GM21717 (cell line): ENCODE data around the gene CSN3.
"Not testable (repeated sequence)": the region's sequence is repeated elsewhere in the genome, so short reads cannot be mapped to it uniquely, and the experiment has no call there.

ENCODE experiments used
- ATAC-seq: cut with Tn5 transposase; IDR thresholded peaks from one replicate; pipeline ENCODE4 v1.9.1; 2021; ENCODE audit warnings: mild to moderate bottlenecking, moderate library complexity; ENCODE audit not compliant: unreplicated experiment

Gene CSN3

DNA sequence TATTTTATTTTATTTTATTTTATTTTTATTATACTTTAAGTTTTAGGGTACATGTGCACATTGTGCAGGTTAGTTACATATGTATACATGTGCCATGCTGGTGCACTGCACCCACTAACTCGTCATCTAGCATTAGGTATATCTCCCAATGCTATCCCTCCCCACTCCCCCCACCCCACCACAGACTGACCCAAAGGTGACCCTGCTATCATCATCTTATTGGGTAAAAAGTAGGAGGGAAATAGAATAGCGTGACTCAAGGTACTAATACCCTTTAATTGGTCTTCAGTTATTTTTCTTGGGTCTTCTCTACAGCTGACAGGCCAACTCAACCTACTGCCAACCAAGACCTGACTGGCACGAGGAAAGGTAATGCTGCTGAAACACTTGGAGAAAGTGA, at the start of gene CSN3:
Gene CSN3, plus strand, starts transcription at position 301 of the 400 bp plus-strand sequence. CDS start 2,223 bp downstream, outside the sequence.
- not testable (repeated sequence) for ATAC-seq

- no peak for ATAC-seq
These were observed 49.5 kb upstream of the CSN3 start for GRCh38 chr4:70192895-70193294.

GRCh38 chr4:70195425-70195824, 47.0 kb upstream of the CSN3 start, which contains the start of gene ODAM:
Gene ODAM, plus strand, starts transcription at chr4:70195725. Its CDS starts 819 bp downstream, at chr4:70196544.
- no peak for ATAC-seq

GRCh38 chr4:70196857-70197256, 45.5 kb upstream of the CSN3 start:
- no peak for ATAC-seq

- no peak for ATAC-seq
These were observed 44.6 kb upstream of the CSN3 start for GRCh38 chr4:70197842-70198241.

- ATAC-seq, result no peak
These were observed 38.8 kb upstream of the CSN3 start for GRCh38 chr4:70203601-70204000.

DNA sequence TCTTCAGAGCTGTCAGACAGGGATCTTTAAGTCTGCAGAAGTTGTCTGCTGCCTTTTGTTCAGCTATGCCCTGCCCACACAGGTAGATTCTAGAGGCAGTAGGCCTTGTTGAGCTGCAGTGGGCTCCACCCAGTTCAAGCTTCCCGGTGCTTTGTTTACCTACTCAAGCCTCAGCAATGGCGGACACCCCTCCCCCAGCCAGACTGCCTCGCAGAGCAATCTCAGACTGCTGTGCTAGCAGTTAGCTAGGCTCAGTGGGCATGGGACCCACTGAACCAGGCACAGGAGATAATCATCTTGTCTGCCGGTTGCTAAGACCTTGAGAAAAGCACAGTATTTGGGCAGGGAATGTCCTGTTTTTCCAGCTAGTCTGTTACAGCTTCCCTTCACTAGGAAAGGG, 29.6 kb upstream of the CSN3 start:
- not testable (repeated sequence) for ATAC-seq

- not testable (repeated sequence) for ATAC-seq
These were observed 26.3 kb upstream of the CSN3 start for GRCh38 chr4:70216109-70216508.

DNA sequence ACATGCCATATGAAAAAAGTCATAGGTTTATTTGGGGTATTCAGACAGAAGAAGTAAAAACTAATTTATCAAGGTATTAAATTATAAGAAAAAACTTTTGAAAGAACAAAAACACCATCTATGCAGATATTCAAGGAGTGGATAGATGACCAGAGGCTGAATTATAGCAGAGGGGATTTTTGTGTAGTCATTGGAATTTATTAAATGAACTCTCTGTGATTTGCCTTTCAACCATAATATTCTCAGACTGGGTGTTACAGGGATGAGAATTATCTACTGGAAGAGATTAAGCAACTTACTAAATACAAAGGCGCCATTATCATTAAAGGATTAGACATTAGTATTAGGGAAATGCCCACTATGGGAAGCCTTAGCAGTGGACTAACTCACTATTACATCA, 25.8 kb upstream of the CSN3 start:
- ATAC-seq, result not testable (repeated sequence)

DNA sequence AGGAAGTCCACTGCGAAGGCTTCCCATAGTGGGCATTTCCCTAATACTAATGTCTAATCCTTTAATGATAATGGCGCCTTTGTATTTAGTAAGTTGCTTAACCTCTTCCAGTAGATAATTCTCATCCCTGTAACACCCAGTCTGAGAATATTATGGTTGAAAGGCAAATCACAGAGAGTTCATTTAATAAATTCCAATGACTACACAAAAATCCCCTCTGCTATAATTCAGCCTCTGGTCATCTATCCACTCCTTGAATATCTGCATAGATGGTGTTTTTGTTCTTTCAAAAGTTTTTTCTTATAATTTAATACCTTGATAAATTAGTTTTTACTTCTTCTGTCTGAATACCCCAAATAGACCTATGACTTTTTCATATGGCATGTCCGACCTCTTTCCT, 21.0 kb upstream of the CSN3 start:
- ATAC-seq, result not testable (repeated sequence)

GRCh38 chr4:70221818-70222217, 20.6 kb upstream of the CSN3 start:
- not testable (repeated sequence) for ATAC-seq

- ATAC-seq, result no peak
These were observed 16.6 kb upstream of the CSN3 start, which contains the start of gene FDCSP for GRCh38 chr4:70225824-70226223. Gene FDCSP, plus strand, starts transcription at chr4:70226124. Its CDS starts 5,071 bp downstream, at chr4:70231195.

- no peak for ATAC-seq
These were observed 6.3 kb upstream of the CSN3 start for GRCh38 chr4:70236125-70236524.

DNA sequence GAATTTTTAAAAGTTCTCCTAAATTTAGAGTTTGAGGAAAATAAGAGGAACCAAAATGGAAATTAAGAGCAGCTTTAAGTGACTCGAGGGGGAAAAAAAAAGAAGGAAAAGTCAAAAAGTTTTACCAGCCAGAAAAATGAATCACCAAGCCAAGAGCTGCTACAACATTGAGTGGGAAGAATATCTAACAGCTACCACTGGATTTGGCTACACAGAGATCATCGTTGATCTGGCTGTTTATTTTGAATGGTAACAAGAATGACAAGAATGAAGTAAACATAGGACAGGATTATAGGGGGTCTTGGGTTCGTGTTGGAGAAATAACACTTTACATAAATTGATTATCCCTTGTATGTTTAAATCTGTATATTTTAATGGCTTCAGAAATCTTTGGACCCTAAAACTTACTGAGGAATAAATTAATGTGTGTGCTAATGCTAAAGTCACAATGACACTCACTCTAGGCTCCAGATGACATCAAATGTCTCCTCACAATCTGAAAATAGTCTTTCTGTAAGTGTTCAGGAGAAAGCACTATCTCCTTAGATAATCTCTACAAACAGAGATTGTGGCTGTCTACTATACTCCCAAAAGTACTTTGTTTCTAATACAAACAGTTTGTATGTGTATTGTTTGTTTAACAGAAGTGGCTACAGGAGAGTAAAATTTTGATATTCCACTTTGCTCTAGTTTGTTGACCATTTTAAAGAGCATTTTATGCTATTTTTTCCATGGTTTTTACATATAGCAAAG, 3.1 kb upstream of the CSN3 start:
- no peak for ATAC-seq

GRCh38 chr4:70239884-70240591, 2.4 kb upstream of the CSN3 start:
- ATAC-seq, result no peak

- ATAC-seq, result no peak
These were observed 694 bp downstream of the CSN3 start for GRCh38 chr4:70243091-70243490.

GRCh38 chr4:70251250-70251944, 9.0 kb downstream of the CSN3 start:
- no peak for ATAC-seq

DNA sequence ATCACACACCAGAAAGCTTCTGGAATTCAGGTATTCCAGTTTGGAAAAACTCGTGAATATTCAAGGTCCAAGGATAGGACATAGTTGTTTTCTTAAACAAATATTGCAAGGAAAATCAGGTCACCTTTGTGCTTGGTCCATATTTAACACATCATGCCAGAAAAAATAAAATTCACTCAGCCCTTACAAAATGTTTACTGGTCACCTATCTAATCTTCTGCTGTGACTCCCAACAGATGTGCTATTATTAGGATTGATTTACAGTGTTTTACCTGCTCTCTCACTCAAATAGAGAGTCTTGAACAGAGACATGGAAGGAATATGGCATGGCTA, 9.5 kb downstream of the CSN3 start:
- ATAC-seq, result no peak

DNA sequence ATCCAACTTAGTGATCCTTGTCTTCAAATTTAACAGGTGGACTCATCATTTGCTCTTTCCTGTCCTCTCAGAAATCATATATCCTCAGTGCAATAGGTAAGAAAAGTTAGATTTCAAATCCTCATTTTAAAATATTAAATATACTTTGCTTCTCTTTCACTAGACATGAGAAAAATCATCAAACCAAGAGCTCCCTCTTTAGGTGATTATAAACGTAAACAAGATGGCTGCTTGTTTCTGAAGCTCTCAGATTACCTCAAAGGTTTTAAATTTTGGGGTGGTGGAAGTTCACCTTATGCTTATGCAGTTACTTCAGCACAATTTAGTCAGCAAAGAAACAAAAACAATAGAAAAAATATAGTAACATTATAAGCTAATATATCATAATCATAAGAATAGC, 27.3 kb downstream of the CSN3 start:
- no peak for ATAC-seq

- ATAC-seq, result no peak
These were observed 34.7 kb downstream of the CSN3 start for GRCh38 chr4:70277121-70277520.

DNA sequence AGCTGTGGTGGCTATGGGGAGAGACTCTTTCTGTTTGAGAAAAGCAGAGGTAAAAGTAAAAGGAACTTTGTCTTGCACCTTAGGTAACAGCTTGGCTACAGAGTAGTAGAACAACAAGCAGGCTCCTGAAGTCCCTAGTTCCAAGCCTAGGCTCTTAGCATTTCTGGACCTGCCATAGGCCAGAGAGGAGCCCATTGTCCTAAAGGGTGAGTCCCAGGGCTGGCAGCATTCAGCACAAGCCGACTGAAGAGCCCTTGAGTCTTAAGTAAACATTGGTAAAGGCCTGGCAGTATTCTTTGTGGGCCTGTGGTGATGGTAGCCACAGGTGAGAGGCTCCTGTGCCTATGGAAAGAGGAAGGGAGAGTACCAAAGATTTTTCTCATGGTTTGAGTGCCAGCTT, 38.2 kb downstream of the CSN3 start:
- no peak for ATAC-seq

- ATAC-seq, result no peak
These were observed 46.3 kb downstream of the CSN3 start for GRCh38 chr4:70288651-70289050.
